GM12878 (cell line): Measurements from ENCODE around the gene TMEM86A. TPM values are rescaled to one million over a fixed set of nuclear protein-coding genes. Genes with fewer than 3 reads are reported as not detected.

ENCODE experiments used
- CBX3 ChIP-seq: fragments of 200-600 bp; sonication (generic); IDR thresholded peaks from 2 replicates; pipeline ENCODE4 v1.6.1; 2016; ENCODE audit warnings: low read depth, borderline replicate concordance
- CBX5 ChIP-seq: sonication (generic); IDR thresholded peaks from 2 replicates; pipeline ENCODE4 v1.6.1; 2016; ENCODE audit warnings: low read depth, moderate library complexity, mild to moderate bottlenecking, inconsistent platforms
- CHD1 ChIP-seq: IDR thresholded peaks from 2 replicates; pipeline ENCODE4 v1.6.1; 2012; ENCODE audit warnings: low read depth, low read length, improper control_type of control experiment
- DPF2 ChIP-seq: fragments of 450-650 bp; IDR thresholded peaks from 2 replicates; pipeline ENCODE4 v1.6.1; 2017; ENCODE audit warnings: mild to moderate bottlenecking
- EZH2 ChIP-seq: IDR thresholded peaks from 2 replicates; pipeline ENCODE4 v1.6.1; 2012; ENCODE audit warnings: low read depth, mild to moderate bottlenecking, control low read depth, inconsistent platforms, low read length, borderline replicate concordance; ENCODE audit not compliant: control insufficient read depth
- HDAC2 ChIP-seq: fragments of 200-600 bp; sonication (generic); IDR thresholded peaks from 2 replicates; pipeline ENCODE4 v1.6.1; 2017
- LARP7 ChIP-seq: fragments of 450-650 bp; IDR thresholded peaks from 2 replicates; pipeline ENCODE4 v1.6.1; 2017; ENCODE audit warnings: mild to moderate bottlenecking
- NFYB ChIP-seq: IDR thresholded peaks from 2 replicates; pipeline ENCODE4 v1.6.1; 2011; ENCODE audit warnings: low read depth, mild to moderate bottlenecking, low read length, improper control_type of control experiment, moderate library complexity; ENCODE audit not compliant: insufficient read depth
- NKRF ChIP-seq: fragments of 450-650 bp; conservative IDR thresholded peaks from 2 replicates; pipeline ENCODE4 v1.6.1; 2017; ENCODE audit warnings: mild to moderate bottlenecking, moderate library complexity
- RCOR1 ChIP-seq: conservative IDR thresholded peaks from 2 replicates; pipeline ENCODE4 v1.6.1; 2012; ENCODE audit warnings: low read depth, low read length, improper control_type of control experiment
- SMC3 ChIP-seq: IDR thresholded peaks from 2 replicates; pipeline ENCODE4 v1.6.1; 2011; ENCODE audit warnings: low read length, improper control_type of control experiment, borderline replicate concordance
- STAT1 ChIP-seq: fragments of 450-650 bp; conservative IDR thresholded peaks from 2 replicates; pipeline ENCODE4 v1.6.1; 2014; ENCODE audit warnings: antibody characterized with exemption, mild to moderate bottlenecking
- YBX1 ChIP-seq: fragments of 450-650 bp; IDR thresholded peaks from 2 replicates; pipeline ENCODE4 v1.6.1; 2016; ENCODE audit warnings: antibody characterized with exemption
- ZBED1 ChIP-seq: IDR thresholded peaks from 2 replicates; pipeline ENCODE4 v1.6.1; 2016; ENCODE audit warnings: borderline replicate concordance
- ZSCAN29 ChIP-seq: fragments of 450-650 bp; IDR thresholded peaks from 2 replicates; pipeline ENCODE4 v1.6.1; 2017; ENCODE audit warnings: mild to moderate bottlenecking, moderate library complexity
- polyA plus RNA-seq, 11 experiments: library from polyadenylated mRNA; depleted of rRNA in 4 of 11; unstranded in 6 of 11; stranded (reverse) in 5 of 11; fragments of >200 nt; fragmentation: Nextera tagmentation in 4 of 11; fragmentation: Illumina TruSeq in 1 of 11; extraction: Ambion mirVana in 4 of 11; extraction: Trizol in 1 of 11; gene quantifications; 1 replicate in 1 of 11; 2 replicates in 10 of 11; pipeline versions ENCODE4 v1.2.1 to v1.2.3, GENCODE V29; 2011 to 2016; ENCODE audit warnings: inconsistent platforms in 2 of 11, missing spikeins in 2 of 11, low read depth in 1 of 11
- total RNA-seq, 4 experiments: library from RNA; depleted of rRNA in 3 of 4; stranded (reverse); fragments of >200 nt in 3 of 4; fragmentation: Illumina TruSeq in 1 of 4; extraction: Trizol in 1 of 4; gene quantifications; 2 replicates each; pipeline versions ENCODE4 v1.2.1 to v1.2.3, GENCODE V29; 2013 to 2021
- TF ChIP-seq, protein P1 (sequence below): IDR thresholded peaks from 2 replicates; pipeline ENCODE4 v1.6.1; 2011; ENCODE audit warnings: low read depth, low read length, improper control_type of control experiment, borderline replicate concordance

Gene TMEM86A
- total and polyA plus RNA-seq, 10 of the 15 experiments (the other 5 are each of a cell fraction or from before 2014, with no cell fraction given) = 0.01 to 0.11 (median 0.06) TPM; not detected in 7

- TF ChIP-seq LARP7 (no peak), EZH2 (no peak), CBX5 (no peak), NKRF (no peak), RCOR1 (no peak), HDAC2 (no peak), ZSCAN29 (no peak), ZBED1 (no peak), CHD1 (no peak), DPF2 (0 out of 2 replicates have a peak, but pooled peaks have one; percentile 6), YBX1 (no peak), NFYB (no peak), STAT1 (0 out of 2 replicates have a peak, but pooled peaks have one; percentile 40), SMC3 (peak; percentile 88), CBX3 (no peak)
- TF ChIP-seq, protein P1, sequence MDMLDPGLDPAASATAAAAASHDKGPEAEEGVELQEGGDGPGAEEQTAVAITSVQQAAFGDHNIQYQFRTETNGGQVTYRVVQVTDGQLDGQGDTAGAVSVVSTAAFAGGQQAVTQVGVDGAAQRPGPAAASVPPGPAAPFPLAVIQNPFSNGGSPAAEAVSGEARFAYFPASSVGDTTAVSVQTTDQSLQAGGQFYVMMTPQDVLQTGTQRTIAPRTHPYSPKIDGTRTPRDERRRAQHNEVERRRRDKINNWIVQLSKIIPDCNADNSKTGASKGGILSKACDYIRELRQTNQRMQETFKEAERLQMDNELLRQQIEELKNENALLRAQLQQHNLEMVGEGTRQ = no peak
Measured at GRCh38 chr11:18731949-18732821, 33.6 kb downstream of the TMEM86A start (continued).
